ENCODE data around the gene OR2S2.
"Not testable (repeated sequence)": the region's sequence is repeated elsewhere in the genome, so short reads cannot be mapped to it uniquely, and the experiment has no call there.

OR2S2 gene, protein sequence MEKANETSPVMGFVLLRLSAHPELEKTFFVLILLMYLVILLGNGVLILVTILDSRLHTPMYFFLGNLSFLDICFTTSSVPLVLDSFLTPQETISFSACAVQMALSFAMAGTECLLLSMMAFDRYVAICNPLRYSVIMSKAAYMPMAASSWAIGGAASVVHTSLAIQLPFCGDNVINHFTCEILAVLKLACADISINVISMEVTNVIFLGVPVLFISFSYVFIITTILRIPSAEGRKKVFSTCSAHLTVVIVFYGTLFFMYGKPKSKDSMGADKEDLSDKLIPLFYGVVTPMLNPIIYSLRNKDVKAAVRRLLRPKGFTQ

DNA sequence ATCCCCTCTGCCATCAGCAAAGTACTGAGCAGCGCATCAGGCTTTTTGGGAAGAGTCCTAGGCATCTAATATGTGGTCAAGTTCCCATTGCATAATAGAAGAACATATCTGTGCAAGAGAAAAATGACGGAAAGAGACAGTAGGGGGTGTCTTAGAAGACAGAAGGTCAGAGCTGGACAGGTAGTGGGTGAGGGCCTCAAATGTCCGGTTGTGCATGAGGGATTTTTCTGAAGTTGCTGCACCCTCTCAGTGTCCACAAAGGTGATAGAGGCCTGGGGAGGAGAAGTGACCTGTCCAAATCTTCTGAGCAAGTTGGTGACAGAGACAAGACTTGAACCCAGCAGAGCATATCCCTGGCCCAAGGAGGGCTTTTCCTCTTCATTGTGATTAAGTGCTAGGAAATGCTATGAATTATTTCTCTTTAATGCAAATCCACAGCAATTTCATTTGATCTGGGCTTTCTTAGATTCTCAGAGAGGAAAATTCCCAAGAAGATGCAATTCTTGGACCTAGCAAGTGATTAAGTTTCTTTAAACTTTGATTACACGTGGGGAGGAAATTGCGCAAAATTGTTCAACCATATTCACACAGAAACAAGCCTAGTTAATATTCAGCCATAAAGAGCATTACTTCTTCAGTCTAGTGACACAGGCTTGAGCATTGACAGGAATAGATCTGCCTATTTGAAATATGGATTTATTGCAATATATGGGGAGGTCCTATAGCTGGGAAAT lies at the start of gene OR2S2:
Gene OR2S2 (minus strand): TSS at position 51 of the 734 bp plus-strand sequence. CDS start 56 bp downstream, outside the sequence.
- no peak for TF ChIP-seq EZH2 (IDR thresholded peaks at IDR 0.05)
- TF ChIP-seq POLR2AphosphoS5 (IDR thresholded peaks at IDR 0.05; ENCODE audit: borderline replicate concordance, low read depth, low read length): no peak
- TF ChIP-seq FOXP2 (optimal IDR thresholded peaks at IDR 0.05; ENCODE audit: control extremely low read depth, extremely low read length, insufficient read depth): no peak
- Histone ChIP-seq H3K9ac (ENCODE audit: insufficient read length) (no peak within 1 kb of the TSS), H3K27ac (no peak within 1 kb of the TSS), H3K9me3 (ENCODE audit: low read depth, low read length) (no peaks in the 10 kb centered on the region), H3K4me3 (no peak within 1 kb of the TSS), H3K36me3 (ENCODE audit: insufficient read depth, low read length) (no peaks in the 10 kb centered on the region)
- no peak for DNase-seq (ENCODE audit: low read depth, low spot score)

DNA sequence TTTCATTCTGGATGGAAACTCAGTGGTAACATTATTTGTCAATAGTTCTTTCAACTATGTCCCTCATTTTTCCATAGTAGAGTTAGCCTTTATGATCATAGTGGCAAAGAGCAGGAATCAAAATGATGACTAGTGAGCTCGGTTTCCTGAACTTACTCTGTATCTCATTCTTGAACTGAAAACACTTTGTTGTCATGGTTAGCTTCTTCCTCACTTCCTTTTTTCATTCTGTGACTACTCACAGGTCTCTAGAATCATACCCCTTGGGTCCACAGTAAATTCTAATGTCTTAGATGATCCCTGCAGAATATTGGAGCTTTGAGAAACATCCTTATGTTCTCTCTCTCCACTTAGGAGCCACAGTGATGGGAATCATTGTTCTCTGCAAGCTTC lies 49.4 kb upstream of the OR2S2 start:
- no peak overlapping the region for H3K27ac ChIP-seq
- H3K36me3 ChIP-seq (ENCODE audit: insufficient read depth, low read length): no peaks in the 10 kb centered on the region
- H3K9ac ChIP-seq (ENCODE audit: insufficient read length): no peak overlapping the region
- DNase-seq (ENCODE audit: low read depth, low spot score): no peak
- no peak overlapping the region for H3K4me3 ChIP-seq
- TF ChIP-seq POLR2AphosphoS5 (IDR thresholded peaks at IDR 0.05; ENCODE audit: borderline replicate concordance, low read depth, low read length) (no peak), FOXP2 (optimal IDR thresholded peaks at IDR 0.05; ENCODE audit: control extremely low read depth, extremely low read length, insufficient read depth) (no peak), EZH2 (IDR thresholded peaks at IDR 0.05) (no peak)
- H3K9me3 ChIP-seq (ENCODE audit: low read depth, low read length): no peaks in the 10 kb centered on the region

DNA sequence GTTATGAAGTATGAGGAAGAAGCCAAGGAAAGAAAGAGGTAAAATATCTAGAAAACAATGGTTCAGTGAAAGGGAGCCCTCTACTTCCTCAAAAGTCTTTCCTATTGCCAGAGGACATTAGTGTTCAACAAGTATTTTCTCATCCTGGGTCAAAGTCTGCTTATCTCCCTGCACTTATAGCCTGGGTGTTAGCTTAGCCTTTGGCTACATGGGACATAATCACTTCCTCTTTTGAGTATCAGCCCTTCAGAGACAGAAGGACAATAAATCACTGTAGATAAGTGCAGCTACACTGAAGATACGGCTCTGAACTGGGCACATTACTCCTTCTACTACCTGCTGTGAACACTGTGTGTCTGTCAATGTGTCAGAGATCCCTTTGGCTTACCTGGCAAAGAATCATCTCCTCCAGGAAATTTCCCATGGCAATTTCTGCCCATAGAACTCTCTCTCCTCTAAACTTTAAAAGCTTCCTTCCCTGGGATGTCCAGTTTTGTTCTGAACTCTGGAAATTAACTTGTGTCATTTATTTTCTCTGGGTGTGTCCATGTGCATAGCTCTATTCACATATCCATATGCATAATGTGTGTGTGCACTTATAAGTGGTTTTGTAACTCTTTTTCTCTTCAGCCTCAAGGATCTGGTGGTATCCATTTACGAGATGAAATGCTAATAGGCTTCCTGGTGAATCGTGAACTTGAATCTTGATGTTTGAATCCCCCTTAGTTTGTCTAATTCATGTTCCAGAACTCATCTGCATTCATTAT lies 48.8 kb upstream of the OR2S2 start:
- Histone ChIP-seq H3K9ac (ENCODE audit: insufficient read length) (no peak overlapping the region), H3K36me3 (ENCODE audit: insufficient read depth, low read length) (no peaks in the 10 kb centered on the region), H3K27ac (no peak overlapping the region), H3K4me3 (no peak overlapping the region), H3K9me3 (ENCODE audit: low read depth, low read length) (no peaks in the 10 kb centered on the region)
- no peak for DNase-seq (ENCODE audit: low read depth, low spot score)
- no peak for TF ChIP-seq POLR2AphosphoS5 (IDR thresholded peaks at IDR 0.05; ENCODE audit: borderline replicate concordance, low read depth, low read length)
- no peak for TF ChIP-seq EZH2 (IDR thresholded peaks at IDR 0.05)
- TF ChIP-seq FOXP2 (optimal IDR thresholded peaks at IDR 0.05; ENCODE audit: control extremely low read depth, extremely low read length, insufficient read depth): no peak

DNA sequence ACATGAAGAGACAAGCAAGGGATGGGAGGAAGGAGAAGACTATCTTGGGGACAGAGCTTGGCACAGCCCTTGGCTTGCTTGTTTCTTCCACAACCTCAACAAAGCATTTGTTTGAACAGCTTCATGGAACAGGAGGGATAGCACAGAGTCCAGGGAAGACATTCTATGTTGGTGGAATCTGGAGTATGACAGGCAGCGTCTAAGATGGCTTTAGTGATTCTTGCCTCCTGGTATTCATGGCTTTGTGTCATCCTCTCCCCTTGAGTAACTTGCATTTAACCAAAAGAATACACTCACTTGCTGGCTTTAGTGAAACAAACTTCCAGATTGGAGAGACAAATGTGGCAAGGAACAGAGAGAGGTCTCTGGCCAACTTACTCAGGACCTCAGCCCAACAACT lies 47.9 kb upstream of the OR2S2 start:
- H3K36me3 ChIP-seq (ENCODE audit: insufficient read depth, low read length): no peaks in the 10 kb centered on the region
- H3K9ac ChIP-seq (ENCODE audit: insufficient read length): no peak overlapping the region
- TF ChIP-seq FOXP2 (optimal IDR thresholded peaks at IDR 0.05; ENCODE audit: control extremely low read depth, extremely low read length, insufficient read depth): no peak
- no peaks in the 10 kb centered on the region for H3K9me3 ChIP-seq (ENCODE audit: low read depth, low read length)
- DNase-seq (ENCODE audit: low read depth, low spot score): no peak
- H3K27ac ChIP-seq: no peak overlapping the region
- no peak overlapping the region for H3K4me3 ChIP-seq

DNA sequence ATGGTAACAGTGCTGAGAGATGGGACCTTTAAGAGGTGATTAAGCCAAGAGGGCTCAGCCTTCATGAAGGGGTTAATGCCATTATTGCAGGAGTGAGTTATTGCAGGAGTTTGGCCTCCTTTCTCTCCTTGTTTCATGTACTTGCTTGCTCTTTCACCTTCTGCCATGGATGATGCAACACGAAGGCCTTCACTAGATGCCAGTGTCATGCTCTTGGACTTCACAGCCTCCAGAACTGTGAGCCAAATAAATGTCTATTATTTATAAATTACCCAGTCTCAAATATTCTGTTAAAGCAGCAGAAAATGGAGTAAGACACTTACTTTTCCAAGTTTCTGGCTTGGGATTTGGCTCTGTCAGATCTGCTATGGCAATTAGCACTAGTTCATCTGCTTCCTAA lies 40.4 kb upstream of the OR2S2 start:
- TF ChIP-seq EZH2 (IDR thresholded peaks at IDR 0.05): no peak
- TF ChIP-seq POLR2AphosphoS5 (IDR thresholded peaks at IDR 0.05; ENCODE audit: borderline replicate concordance, low read depth, low read length): no peak
- no peak for TF ChIP-seq FOXP2 (optimal IDR thresholded peaks at IDR 0.05; ENCODE audit: control extremely low read depth, extremely low read length, insufficient read depth)
- H3K27ac ChIP-seq: no peak overlapping the region
- no peak overlapping the region for H3K4me3 ChIP-seq

DNA sequence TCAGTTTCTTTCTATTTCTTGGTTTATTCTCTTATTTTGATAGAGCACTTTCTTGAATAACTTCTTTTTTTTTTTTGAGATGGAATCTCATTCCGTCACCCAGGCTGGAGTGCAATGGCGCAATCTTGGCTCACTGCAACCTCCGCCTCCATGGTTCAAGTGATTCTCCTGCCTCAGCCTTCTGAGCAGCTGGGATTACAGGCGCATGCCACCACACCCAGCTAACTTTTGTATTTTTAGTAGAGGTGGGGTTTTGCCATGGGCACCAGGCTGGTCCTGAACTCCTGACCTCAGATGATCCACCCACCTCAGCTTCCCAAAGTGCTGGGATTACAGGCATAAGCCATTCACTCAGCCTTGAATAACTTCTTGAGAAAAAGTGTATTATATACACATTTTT lies 39.1 kb upstream of the OR2S2 start:
- H3K36me3 ChIP-seq (ENCODE audit: insufficient read depth, low read length): not testable (repeated sequence)

More for the DNA sequence above, 40.4 kb upstream of the OR2S2 start:
- no peak for DNase-seq (ENCODE audit: low read depth, low spot score)
- H3K9me3 ChIP-seq (ENCODE audit: low read depth, low read length): no peaks in the 10 kb centered on the region
- no peaks in the 10 kb centered on the region for H3K36me3 ChIP-seq (ENCODE audit: insufficient read depth, low read length)
- H3K9ac ChIP-seq (ENCODE audit: insufficient read length): no peak overlapping the region

DNA sequence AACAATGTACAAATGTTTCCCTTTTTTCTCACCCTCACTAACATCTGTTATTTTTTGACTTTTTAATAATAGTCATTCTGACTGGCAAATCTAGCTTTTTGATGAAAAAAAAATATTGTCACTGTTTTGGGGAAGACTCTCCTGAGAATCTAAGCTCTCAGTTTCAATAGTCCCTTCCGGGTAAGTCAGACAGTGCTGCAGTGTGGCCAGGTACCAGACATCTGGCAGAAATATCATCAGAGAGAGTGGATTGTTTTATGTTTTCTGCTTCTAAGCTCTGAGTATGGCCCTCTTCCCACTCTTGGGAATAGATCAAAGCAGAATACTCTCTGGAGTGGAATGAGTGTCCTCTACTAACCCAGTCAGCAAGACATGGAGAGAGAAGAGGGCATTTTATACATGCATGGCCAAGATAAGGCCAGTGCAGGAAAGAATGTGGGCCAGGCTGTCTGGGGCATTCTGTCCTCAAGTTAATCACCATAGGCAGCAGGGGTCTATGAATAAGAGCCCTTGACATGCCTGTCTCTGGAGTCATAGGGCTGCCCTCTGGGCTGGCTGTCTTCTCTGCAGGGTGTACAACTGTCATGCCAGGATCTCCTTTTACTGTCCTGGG lies 38.5 kb upstream of the OR2S2 start:
- no peak overlapping the region for H3K27ac ChIP-seq
- H3K4me3 ChIP-seq: no peak overlapping the region
- H3K9ac ChIP-seq (ENCODE audit: insufficient read length): no peak overlapping the region
- DNase-seq (ENCODE audit: low read depth, low spot score): no peak
- H3K36me3 ChIP-seq (ENCODE audit: insufficient read depth, low read length): no peaks in the 10 kb centered on the region
- TF ChIP-seq FOXP2 (optimal IDR thresholded peaks at IDR 0.05; ENCODE audit: control extremely low read depth, extremely low read length, insufficient read depth): no peak
- TF ChIP-seq POLR2AphosphoS5 (IDR thresholded peaks at IDR 0.05; ENCODE audit: borderline replicate concordance, low read depth, low read length): no peak
- TF ChIP-seq EZH2 (IDR thresholded peaks at IDR 0.05): no peak
- no peaks in the 10 kb centered on the region for H3K9me3 ChIP-seq (ENCODE audit: low read depth, low read length)

More for the DNA sequence above, 39.1 kb upstream of the OR2S2 start:
- H3K4me3 ChIP-seq; H3K27ac ChIP-seq; DNase-seq (ENCODE audit: low read depth, low spot score); H3K9me3 ChIP-seq (ENCODE audit: low read depth, low read length); H3K9ac ChIP-seq (ENCODE audit: insufficient read length): not testable (repeated sequence)

DNA sequence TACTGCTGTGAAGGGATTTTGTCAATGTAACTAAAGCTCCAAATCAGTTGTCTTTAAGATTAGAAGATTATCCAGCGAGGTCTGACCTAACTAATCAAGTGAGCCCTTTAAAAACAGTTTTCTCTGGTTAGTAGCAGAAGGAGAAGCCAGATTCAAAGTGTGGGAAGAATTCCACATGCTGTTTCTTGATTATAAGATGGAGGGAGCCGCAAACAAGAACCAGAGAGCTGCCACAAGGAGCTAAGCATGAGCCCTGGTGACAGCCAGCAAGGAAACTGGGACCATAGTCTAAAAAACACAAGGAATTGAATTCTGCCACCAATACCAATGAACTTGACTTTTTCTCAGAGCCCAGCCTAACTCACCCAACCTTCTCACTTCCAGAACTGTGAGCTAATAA lies 37.0 kb upstream of the OR2S2 start:
- Histone ChIP-seq H3K9me3 (ENCODE audit: low read depth, low read length) (no peaks in the 10 kb centered on the region), H3K27ac (no peak overlapping the region), H3K9ac (ENCODE audit: insufficient read length) (no peak overlapping the region), H3K36me3 (ENCODE audit: insufficient read depth, low read length) (no peaks in the 10 kb centered on the region), H3K4me3 (no peak overlapping the region)
- no peak for DNase-seq (ENCODE audit: low read depth, low spot score)
- TF ChIP-seq FOXP2 (optimal IDR thresholded peaks at IDR 0.05; ENCODE audit: control extremely low read depth, extremely low read length, insufficient read depth) (no peak), POLR2AphosphoS5 (IDR thresholded peaks at IDR 0.05; ENCODE audit: borderline replicate concordance, low read depth, low read length) (no peak), EZH2 (IDR thresholded peaks at IDR 0.05) (no peak)

Data from SK-N-MC (cell line).